RWPE2 (cell line): ENCODE results near the gene PDE4D.

Experiments used
- ATAC-seq: fragments of 200-7000 bp; cut with Tn5 transposase; 3 replicates; pipeline ENCODE4 v1.9.1; 2021; ENCODE audit warnings: low read depth
- DNase-seq: peaks from one replicate; pipeline ENCODE4 v3.0.0-alpha.2; 2020; ENCODE audit warnings: low spot score
- H3K27ac ChIP-seq: fragments of 450-650 bp; 2 replicates; pipeline ENCODE4 v1.5.1; 2017; ENCODE audit warnings: mild to moderate bottlenecking; ENCODE audit not compliant: poor library complexity, severe bottlenecking
- H3K27me3 ChIP-seq: fragments of 250-450 bp; sonication (Bioruptor Pico); 2 replicates; pipeline ENCODE4 v1.5.1; 2021; ENCODE audit warnings: mild to moderate bottlenecking, moderate library complexity; ENCODE audit not compliant: insufficient read depth, poor library complexity, severe bottlenecking
- H3K36me3 ChIP-seq: fragments of 250-450 bp; sonication (Bioruptor Pico); 2 replicates; pipeline ENCODE4 v1.5.1; 2020; ENCODE audit warnings: low read depth, mild to moderate bottlenecking, moderate library complexity
- H3K4me1 ChIP-seq: fragments of 250-450 bp; sonication (Bioruptor Pico); 2 replicates; pipeline ENCODE4 v1.5.1; 2021; ENCODE audit warnings: mild to moderate bottlenecking, moderate library complexity; ENCODE audit not compliant: insufficient read depth, poor library complexity, severe bottlenecking
- H3K4me3 ChIP-seq: fragments of 250-450 bp; sonication (Bioruptor Pico); 2 replicates; pipeline ENCODE4 v1.5.1; 2021; ENCODE audit warnings: mild to moderate bottlenecking, moderate library complexity; ENCODE audit not compliant: severe bottlenecking
- H3K9me3 ChIP-seq: fragments of 250-450 bp; sonication (Bioruptor Pico); 2 replicates; pipeline ENCODE4 v1.5.1; 2021; ENCODE audit warnings: mild to moderate bottlenecking, moderate library complexity; ENCODE audit not compliant: severe bottlenecking
- TF ChIP-seq, protein P1 (sequence below): fragments of 450-650 bp; IDR thresholded peaks from one replicate; pipeline ENCODE4 v1.5.1; 2017; ENCODE audit warnings: mild to moderate bottlenecking, moderate library complexity; ENCODE audit not compliant: poor library complexity, severe bottlenecking

Gene PDE4D

DNA sequence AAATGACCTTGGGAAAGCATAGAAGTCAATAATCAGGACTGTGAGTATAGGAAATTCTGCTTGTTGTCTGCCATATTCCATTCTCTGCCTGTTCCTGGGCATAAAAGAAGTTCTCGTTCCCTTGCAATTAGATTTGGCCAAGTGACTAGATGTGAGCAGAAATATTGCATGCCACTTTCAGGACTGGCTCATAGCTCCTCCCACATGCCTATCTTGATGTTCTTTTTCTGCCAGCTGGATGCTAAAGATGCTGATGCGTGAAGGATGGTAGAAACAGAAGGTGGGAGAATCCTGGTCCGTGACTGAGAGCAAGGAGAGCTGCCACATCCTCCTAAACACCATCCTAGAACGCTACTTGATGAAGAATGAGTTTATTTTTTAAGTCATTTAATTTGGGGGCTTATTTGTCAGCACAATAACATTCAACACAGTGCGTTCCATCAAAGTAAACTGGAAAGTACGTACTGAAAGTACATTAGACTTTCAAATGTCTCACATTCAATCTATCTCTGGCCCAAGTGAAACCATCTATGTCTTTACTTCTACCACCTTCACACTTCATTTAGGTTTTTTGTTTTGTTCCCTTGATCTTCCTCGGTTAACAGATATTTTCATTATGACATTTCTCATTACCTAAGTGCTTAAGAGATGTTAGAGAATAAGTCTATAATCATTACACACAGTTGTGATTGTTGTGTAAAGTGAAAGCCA is 662.1 kb downstream of the PDE4D start:
- H3K27ac ChIP-seq = no peak overlapping the region
- no peak for DNase-seq
- H3K4me1 ChIP-seq = peaks cover 2% of the 10 kb centered on the region
- TF ChIP-seq, protein P1, sequence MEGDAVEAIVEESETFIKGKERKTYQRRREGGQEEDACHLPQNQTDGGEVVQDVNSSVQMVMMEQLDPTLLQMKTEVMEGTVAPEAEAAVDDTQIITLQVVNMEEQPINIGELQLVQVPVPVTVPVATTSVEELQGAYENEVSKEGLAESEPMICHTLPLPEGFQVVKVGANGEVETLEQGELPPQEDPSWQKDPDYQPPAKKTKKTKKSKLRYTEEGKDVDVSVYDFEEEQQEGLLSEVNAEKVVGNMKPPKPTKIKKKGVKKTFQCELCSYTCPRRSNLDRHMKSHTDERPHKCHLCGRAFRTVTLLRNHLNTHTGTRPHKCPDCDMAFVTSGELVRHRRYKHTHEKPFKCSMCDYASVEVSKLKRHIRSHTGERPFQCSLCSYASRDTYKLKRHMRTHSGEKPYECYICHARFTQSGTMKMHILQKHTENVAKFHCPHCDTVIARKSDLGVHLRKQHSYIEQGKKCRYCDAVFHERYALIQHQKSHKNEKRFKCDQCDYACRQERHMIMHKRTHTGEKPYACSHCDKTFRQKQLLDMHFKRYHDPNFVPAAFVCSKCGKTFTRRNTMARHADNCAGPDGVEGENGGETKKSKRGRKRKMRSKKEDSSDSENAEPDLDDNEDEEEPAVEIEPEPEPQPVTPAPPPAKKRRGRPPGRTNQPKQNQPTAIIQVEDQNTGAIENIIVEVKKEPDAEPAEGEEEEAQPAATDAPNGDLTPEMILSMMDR = no peak
- no peaks in the 10 kb centered on the region for H3K36me3 ChIP-seq
- H3K4me3 ChIP-seq = no peak overlapping the region
- no peak for ATAC-seq
- no peaks in the 10 kb centered on the region for H3K9me3 ChIP-seq
- H3K27me3 ChIP-seq = no peaks in the 10 kb centered on the region

DNA sequence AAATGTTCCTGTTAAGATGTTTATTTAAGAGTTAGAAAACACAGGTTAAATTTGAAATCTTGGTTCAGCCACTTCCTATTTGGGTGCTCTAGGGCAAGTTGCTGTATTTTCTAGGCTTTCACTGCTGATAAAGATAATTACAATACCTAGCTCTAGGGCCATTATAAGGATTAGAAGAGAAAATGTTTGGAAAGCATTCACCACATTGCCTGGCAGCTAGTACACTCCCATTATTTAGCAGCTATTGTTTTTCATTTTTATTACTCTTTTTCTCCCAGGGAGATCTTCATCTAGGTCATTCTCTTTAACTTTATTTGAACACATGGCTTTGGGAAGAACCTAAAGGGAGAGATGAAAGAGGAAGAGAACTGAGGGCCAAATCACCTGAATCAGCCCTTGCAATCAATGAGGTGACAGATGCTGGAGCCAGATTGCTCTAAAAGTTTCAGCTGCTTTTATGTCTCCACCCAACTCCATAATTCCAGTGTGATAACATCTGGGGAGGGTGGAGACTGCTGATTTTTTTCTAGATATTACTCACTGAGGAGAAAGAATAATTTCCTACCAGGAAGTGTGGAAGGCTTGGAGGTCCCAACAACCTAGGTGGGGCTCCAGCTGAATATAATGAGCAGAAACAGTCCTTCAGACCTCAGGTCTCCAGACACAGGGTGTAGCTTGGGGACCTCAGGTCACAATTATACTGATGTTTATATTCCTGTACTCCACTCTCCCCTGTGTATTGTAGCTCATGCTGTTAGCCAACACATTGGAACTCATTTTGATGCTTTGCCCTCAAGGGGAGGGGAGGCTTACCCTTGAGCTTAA is 670.6 kb downstream of the PDE4D start:
- ATAC-seq (peak; percentile 54), DNase-seq (no peak)
- TF ChIP-seq, protein P1 = no peak
- H3K27me3 ChIP-seq = no peaks in the 10 kb centered on the region
- no peaks in the 10 kb centered on the region for H3K36me3 ChIP-seq
- no peak overlapping the region for H3K4me3 ChIP-seq
- peaks cover 5% of the 10 kb centered on the region for H3K9me3 ChIP-seq
- no peak overlapping the region for H3K27ac ChIP-seq
- H3K4me1 ChIP-seq = no peaks in the 10 kb centered on the region

DNA sequence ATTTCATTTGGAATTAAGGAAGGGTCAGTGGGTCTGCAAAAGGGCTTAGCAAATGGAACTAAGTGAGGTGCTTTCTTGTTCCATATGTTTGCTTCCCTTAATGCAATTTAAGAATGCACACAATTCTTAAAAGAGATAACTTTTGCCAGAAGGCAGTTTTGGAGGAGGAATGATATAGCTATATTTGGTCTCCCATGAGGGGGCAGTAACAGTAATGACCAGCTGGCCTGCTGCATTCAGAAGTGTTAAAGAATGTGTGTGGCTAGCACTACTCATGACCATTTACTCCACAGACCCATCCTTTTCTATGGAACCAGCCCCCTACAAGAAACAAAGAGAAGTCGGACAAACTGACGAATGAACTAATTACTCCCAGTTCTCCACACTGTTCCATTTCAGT is 671.8 kb downstream of the PDE4D start:
- Histone ChIP-seq H3K4me3 (no peak overlapping the region), H3K36me3 (no peaks in the 10 kb centered on the region), H3K27me3 (no peaks in the 10 kb centered on the region), H3K9me3 (peaks cover 5% of the 10 kb centered on the region), H3K4me1 (no peaks in the 10 kb centered on the region), H3K27ac (no peak overlapping the region)
- DNase-seq (no peak), ATAC-seq (no peak)
- TF ChIP-seq, protein P1 = no peak

DNA sequence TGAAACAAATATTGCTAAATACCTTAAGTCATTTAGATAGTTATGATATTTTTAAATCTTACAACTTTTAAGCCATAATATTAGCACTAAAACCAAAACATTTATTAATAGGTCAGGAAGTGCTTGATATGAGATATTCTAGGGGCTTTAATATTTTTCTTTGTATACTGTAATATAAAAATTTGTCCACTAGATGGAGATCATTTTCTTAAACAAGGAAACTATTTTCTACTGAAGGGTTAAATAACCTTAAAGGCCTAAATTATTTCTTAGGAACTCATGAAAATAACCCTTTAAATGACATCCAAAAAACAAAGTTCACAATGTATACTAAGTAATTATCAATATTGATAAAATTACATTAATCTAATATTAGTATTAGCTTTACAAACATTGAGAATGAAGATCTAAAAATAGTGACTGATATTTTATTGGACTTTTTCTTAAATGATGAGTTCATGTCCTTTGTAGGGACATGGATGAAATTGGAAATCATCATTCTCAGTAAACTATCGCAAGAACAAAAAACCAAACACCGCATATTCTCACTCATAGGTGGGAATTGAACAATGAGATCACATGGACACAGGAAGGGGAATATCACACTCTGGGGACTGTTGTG is 675.0 kb downstream of the PDE4D start:
- no peaks in the 10 kb centered on the region for H3K4me1 ChIP-seq
- H3K27me3 ChIP-seq = no peaks in the 10 kb centered on the region
- no peaks in the 10 kb centered on the region for H3K36me3 ChIP-seq
- ATAC-seq = no peak
- H3K27ac ChIP-seq = no peak overlapping the region
- no peak for DNase-seq
- TF ChIP-seq, protein P1 = peak; percentile 79
- H3K9me3 ChIP-seq = no peaks in the 10 kb centered on the region
- H3K4me3 ChIP-seq = no peak overlapping the region
